HG02759 (cell line): ENCODE measurements around the gene HS6ST2.

Source experiments
- ATAC-seq: cut with Tn5 transposase; IDR thresholded peaks from one replicate; pipeline ENCODE4 v1.9.1; 2021; ENCODE audit warnings: mild to moderate bottlenecking, moderate library complexity; ENCODE audit not compliant: unreplicated experiment

HS6ST2 gene

GRCh38 chrX:132853040-132853439, 105.4 kb downstream of the HS6ST2 start:
- ATAC-seq = no peak

- ATAC-seq = no peak
Observed at GRCh38 chrX:132848296-132848970, 110.0 kb downstream of the HS6ST2 start.

- ATAC-seq = no peak
Observed at GRCh38 chrX:132843363-132843762, 115.1 kb downstream of the HS6ST2 start.

GRCh38 chrX:132842460-132843238, 115.8 kb downstream of the HS6ST2 start:
- ATAC-seq = no peak

- ATAC-seq = no peak
Observed at GRCh38 chrX:132837967-132838366, 120.5 kb downstream of the HS6ST2 start.

GRCh38 chrX:132837126-132837525, 121.3 kb downstream of the HS6ST2 start:
- no peak for ATAC-seq

GRCh38 chrX:132836471-132836870, 122.0 kb downstream of the HS6ST2 start:
- ATAC-seq = no peak

GRCh38 chrX:132834741-132835140, 123.7 kb downstream of the HS6ST2 start:
- ATAC-seq = no peak

GRCh38 chrX:132834109-132834508, 124.3 kb downstream of the HS6ST2 start:
- no peak for ATAC-seq

- no peak for ATAC-seq
Observed at GRCh38 chrX:132833373-132833772, 125.1 kb downstream of the HS6ST2 start.

- no peak for ATAC-seq
Observed at GRCh38 chrX:132831336-132831973, 127.0 kb downstream of the HS6ST2 start.

GRCh38 chrX:132822634-132823012, 135.8 kb downstream of the HS6ST2 start:
- ATAC-seq = peak; percentile 47

- peak; percentile 48 for ATAC-seq
Observed at GRCh38 chrX:132821974-132822633, 136.3 kb downstream of the HS6ST2 start.

GRCh38 chrX:132820675-132821074, 137.8 kb downstream of the HS6ST2 start:
- ATAC-seq = no peak

- no peak for ATAC-seq
Observed at GRCh38 chrX:132819711-132820264, 138.6 kb downstream of the HS6ST2 start.

- no peak for ATAC-seq
Observed at GRCh38 chrX:132818638-132819037, 139.8 kb downstream of the HS6ST2 start.

- no peak for ATAC-seq
Observed at GRCh38 chrX:132815643-132816042, 142.8 kb downstream of the HS6ST2 start.

- ATAC-seq = no peak
Observed at GRCh38 chrX:132810964-132811712, 147.3 kb downstream of the HS6ST2 start.

GRCh38 chrX:132810488-132810887, 147.9 kb downstream of the HS6ST2 start:
- no peak for ATAC-seq

GRCh38 chrX:132809581-132809980, 148.8 kb downstream of the HS6ST2 start:
- no peak for ATAC-seq
